Measurements from ENCODE around the gene TEAD1. TPM values are rescaled to one million over a fixed set of nuclear protein-coding genes. Genes with fewer than 3 reads are reported as not detected.

The TEAD1 gene
- total and polyA plus RNA-seq, 9 of the 15 experiments (the other 6 are each of a cell fraction or from before 2014, with no cell fraction given), result 1.7 to 17.7 (median 10.8) TPM

GRCh38 chr11:12989428-12990161, 315.4 kb downstream of the TEAD1 start (continued):
- TF ChIP-seq ZBTB26 (CRISPR knock-in tag; IDR thresholded peaks at IDR 0.05), result no peak
- TF ChIP-seq KLF6 (CRISPR knock-in tag; IDR thresholded peaks at IDR 0.05; ENCODE audit: borderline replicate concordance), result 0 out of 2 replicates have a peak, but pooled peaks have one; percentile 6
- peak; percentile 89 for TF ChIP-seq CHAMP1 (IDR thresholded peaks at IDR 0.05)
- no peak for TF ChIP-seq WHSC1 (IDR thresholded peaks at IDR 0.05; ENCODE audit: low read length)
- no peak for TF ChIP-seq CHCHD3 (CRISPR knock-in tag; IDR thresholded peaks at IDR 0.05)
- no peak for TF ChIP-seq FOXK1 (CRISPR knock-in tag; IDR thresholded peaks at IDR 0.05; ENCODE audit: borderline replicate concordance)
- TF ChIP-seq TFAM (CRISPR knock-in tag; conservative IDR thresholded peaks at IDR 0.05), result no peak
- TF ChIP-seq FOXA1 (IDR thresholded peaks at IDR 0.05; ENCODE audit: borderline replicate concordance), result no peak
- no peak for TF ChIP-seq ZBTB34 (CRISPR knock-in tag; IDR thresholded peaks at IDR 0.05)
- TF ChIP-seq ESRRB (CRISPR knock-in tag; IDR thresholded peaks at IDR 0.05; ENCODE audit: borderline replicate concordance), result no peak
- no peak for TF ChIP-seq SAFB (IDR thresholded peaks at IDR 0.05; ENCODE audit: borderline replicate concordance, low read depth, low read length)
- TF ChIP-seq ZNF24 (IDR thresholded peaks at IDR 0.05), result 0 out of 2 replicates have a peak, but pooled peaks have one; percentile 47
- TF ChIP-seq ATF2 (CRISPR knock-in tag; IDR thresholded peaks at IDR 0.05), result no peak
- no peak for TF ChIP-seq ZNF324 (CRISPR knock-in tag; IDR thresholded peaks at IDR 0.05)
- no peak for TF ChIP-seq ZBTB9 (CRISPR knock-in tag; IDR thresholded peaks at IDR 0.05)
- TF ChIP-seq TCF3 (CRISPR knock-in tag; IDR thresholded peaks at IDR 0.05), result peak; percentile 99
- peak; percentile 98 for TF ChIP-seq L3MBTL2 (IDR thresholded peaks at IDR 0.05)
- TF ChIP-seq EP300 (IDR thresholded peaks at IDR 0.05; ENCODE audit: low read length), result peak; percentile 91
- TF ChIP-seq PREB (CRISPR knock-in tag; IDR thresholded peaks at IDR 0.05), result no peak
- no peak for TF ChIP-seq ZNF217 (CRISPR knock-in tag; IDR thresholded peaks at IDR 0.05)
